Activated naive CD8-positive, alpha-beta T cell treated with anti-CD3 and anti-CD28 coated beads for 36 hours (primary cell): ENCODE measurements around the gene GALNT16. TPM values are rescaled to one million over a fixed set of nuclear protein-coding genes. Genes with fewer than 3 reads are reported as not detected.

ENCODE experiments used
- DNase-seq: peaks from one replicate; pipeline ENCODE4 v3.0.0; 2021
- H3K27ac Mint-ChIP-seq: one replicate; pipeline ENCODE4 v1.8.0; 2022; ENCODE audit warnings: mild to moderate bottlenecking, moderate library complexity, mixed read lengths
- H3K27me3 Mint-ChIP-seq: one replicate; pipeline ENCODE4 v1.8.0; 2022; ENCODE audit warnings: mild to moderate bottlenecking, mixed read lengths
- H3K36me3 Mint-ChIP-seq: one replicate; pipeline ENCODE4 v1.8.0; 2021; ENCODE audit warnings: mild to moderate bottlenecking, mixed read lengths
- H3K4me1 Mint-ChIP-seq: one replicate; pipeline ENCODE4 v1.8.0; 2021; ENCODE audit warnings: mixed read lengths
- H3K4me3 Mint-ChIP-seq: one replicate; pipeline ENCODE4 v1.8.0; 2022; ENCODE audit warnings: mild to moderate bottlenecking, moderate library complexity, mixed read lengths
- H3K9me3 Mint-ChIP-seq: one replicate; pipeline ENCODE4 v1.8.0; 2022; ENCODE audit warnings: mixed read lengths
- total RNA-seq, 2 experiments: library from RNA; stranded (reverse); gene quantifications; one replicate each; pipeline ENCODE4 v1.2.3, GENCODE V29; 2021

Gene GALNT16
- total RNA-seq, 2 experiments from 2014 or later, result 0.50 to 0.56 TPM

DNA sequence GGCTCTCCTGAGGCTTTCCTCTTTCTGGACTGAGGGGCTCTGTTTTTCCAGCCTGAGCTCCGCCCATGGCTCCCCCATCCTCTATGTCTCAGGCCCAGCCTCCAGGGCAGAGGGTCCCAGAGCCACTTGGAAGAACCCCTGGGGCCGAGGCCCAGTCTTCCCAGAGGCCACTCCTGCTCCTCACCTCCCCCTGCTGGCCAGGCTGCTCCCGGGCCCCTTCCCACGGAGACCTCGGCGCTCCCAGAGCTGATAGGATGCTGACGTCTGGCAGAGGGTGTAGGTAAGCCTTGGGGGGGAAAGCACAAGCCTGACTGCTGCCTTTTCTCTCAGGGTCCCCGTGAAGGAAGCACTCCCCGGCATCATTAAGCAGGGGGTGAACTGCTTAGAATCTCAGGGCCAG is 86.8 kb downstream of the GALNT16 start:
- Mint-ChIP-seq H3K27ac (no peak overlapping the region), H3K4me3 (no peak overlapping the region), H3K36me3 (no peaks in the 10 kb centered on the region), H3K9me3 (no peaks in the 10 kb centered on the region), H3K27me3 (no peaks in the 10 kb centered on the region), H3K4me1 (no peaks in the 10 kb centered on the region)
- DNase-seq, result no peak

DNA sequence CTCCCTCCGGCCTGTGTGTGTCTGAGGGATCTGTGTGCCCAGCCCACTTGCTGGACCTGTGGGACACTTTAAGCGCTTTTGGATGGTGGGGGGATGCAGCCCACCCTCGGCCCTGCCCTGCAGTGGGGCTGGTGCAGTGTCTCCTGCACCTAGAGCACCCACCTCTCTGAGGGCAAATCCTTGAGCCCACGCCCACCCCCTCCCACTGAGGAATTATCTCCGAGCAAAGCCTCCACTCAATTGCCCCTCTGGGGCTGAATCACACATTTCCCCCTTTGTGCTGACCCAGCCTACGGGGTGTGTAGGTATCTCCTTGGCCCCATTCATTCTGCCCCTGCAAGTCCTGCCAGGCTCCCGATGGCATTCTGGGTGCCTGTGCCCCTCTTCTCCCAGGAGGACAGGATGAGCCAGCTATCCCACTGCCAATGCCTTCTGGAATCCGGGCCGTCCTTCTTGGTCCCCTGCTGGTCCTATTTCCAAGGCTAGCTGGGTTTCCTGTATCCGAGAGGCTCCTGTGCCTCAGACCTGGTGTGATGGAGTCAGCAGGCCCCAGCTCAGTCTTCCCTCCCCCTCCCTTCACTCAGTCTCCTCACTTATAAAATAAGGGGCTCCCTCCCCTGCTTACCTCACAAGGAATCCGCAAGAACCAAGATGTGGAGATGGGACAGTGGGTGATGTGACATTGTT is 89.3 kb downstream of the GALNT16 start:
- no peaks in the 10 kb centered on the region for H3K27me3 Mint-ChIP-seq
- H3K9me3 Mint-ChIP-seq, result no peaks in the 10 kb centered on the region
- no peak for DNase-seq
- H3K4me3 Mint-ChIP-seq, result no peak overlapping the region
- peaks cover 6% of the 10 kb centered on the region for H3K4me1 Mint-ChIP-seq
- H3K36me3 Mint-ChIP-seq, result no peaks in the 10 kb centered on the region
- no peak overlapping the region for H3K27ac Mint-ChIP-seq

DNA sequence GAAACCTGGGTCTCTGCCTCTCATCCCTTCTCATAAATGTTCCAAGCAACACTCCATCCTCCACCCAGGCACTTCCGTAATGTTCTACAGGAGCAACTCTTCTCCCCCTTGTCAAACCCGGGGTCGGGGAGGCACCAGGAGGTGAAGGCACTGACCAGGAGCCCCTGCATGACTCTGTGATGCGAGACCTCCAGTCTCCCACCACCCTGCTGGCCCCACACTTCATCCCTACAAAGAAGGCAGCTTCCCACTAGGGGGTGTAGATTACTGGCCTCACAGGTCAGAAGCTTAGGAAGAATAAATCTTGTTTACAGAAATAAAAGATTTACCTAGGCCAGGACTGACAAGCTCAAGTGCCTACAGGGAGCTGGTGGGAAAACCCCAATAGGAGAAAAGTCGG is 90.9 kb downstream of the GALNT16 start:
- Mint-ChIP-seq H3K36me3 (no peaks in the 10 kb centered on the region), H3K4me1 (peaks cover 14% of the 10 kb centered on the region), H3K27ac (no peak overlapping the region), H3K27me3 (no peaks in the 10 kb centered on the region), H3K4me3 (no peak overlapping the region), H3K9me3 (no peaks in the 10 kb centered on the region)
- no peak for DNase-seq

DNA sequence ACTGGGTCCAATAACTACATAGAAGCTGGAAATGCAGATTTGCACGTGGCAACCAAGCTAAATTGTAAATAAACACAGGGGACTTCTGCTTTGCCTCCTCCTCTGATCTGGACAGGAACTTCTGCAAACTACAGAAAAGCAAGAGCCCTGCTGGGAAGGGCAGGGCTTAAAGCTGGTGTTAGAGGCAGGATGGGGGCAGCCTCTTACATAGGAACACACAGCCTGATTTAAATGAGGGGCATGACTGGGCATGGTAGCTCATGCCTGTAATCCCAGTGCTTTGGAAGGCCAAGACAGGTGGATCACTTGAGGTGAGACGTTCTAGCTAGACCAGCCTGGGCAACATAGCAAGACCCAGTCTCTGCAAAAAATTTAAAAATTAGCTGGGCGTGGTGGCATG is 91.4 kb downstream of the GALNT16 start:
- Mint-ChIP-seq H3K27me3 (no peaks in the 10 kb centered on the region), H3K4me1 (peaks cover 14% of the 10 kb centered on the region), H3K36me3 (no peaks in the 10 kb centered on the region), H3K27ac (no peak overlapping the region), H3K4me3 (no peak overlapping the region), H3K9me3 (no peaks in the 10 kb centered on the region)
- DNase-seq, result no peak

DNA sequence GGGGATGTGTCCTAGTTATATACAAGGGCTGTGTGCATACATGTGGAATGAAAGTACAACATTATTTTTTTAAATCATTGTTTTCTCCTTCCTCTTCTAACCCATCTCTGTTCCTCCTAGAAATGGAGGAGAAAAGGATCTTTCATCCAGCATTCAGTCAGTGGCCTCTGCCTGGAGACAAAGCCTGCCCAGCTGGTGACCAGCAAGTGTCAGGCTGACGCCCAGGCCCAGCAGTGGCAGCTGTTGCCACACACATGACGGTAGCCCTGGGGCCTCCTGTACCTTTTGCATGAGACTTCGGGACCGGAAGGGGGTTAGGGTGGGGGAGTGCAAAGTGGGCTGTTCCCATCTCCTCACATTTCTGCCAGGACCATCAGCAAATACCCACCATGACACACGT is 92.0 kb downstream of the GALNT16 start:
- no peaks in the 10 kb centered on the region for H3K36me3 Mint-ChIP-seq
- no peak overlapping the region for H3K4me3 Mint-ChIP-seq
- H3K27me3 Mint-ChIP-seq, result no peaks in the 10 kb centered on the region
- H3K9me3 Mint-ChIP-seq, result no peaks in the 10 kb centered on the region
- DNase-seq, result no peak
- no peak overlapping the region for H3K27ac Mint-ChIP-seq
- H3K4me1 Mint-ChIP-seq, result peaks cover 14% of the 10 kb centered on the region

DNA sequence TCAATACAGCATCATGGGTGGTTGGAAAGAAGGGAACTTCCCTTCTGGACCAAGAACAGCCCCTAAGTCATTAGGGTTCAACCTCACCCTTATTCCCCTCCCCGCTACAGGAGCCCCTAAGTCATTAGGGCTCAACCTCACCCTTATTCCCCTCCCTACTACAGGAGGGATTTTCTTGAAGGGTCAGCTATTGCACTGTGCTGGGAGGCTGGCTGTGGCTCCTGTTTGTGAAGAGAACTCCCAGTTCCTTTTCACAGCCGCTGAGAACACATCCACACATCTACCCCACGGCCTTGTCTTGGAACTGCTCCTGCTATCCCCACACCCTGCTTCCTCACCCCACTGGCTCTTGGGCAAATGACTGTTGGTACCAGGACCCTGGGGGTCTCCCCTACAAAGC is 93.2 kb downstream of the GALNT16 start:
- Mint-ChIP-seq H3K4me1 (peaks cover 19% of the 10 kb centered on the region), H3K27me3 (no peaks in the 10 kb centered on the region), H3K27ac (no peak overlapping the region), H3K9me3 (no peaks in the 10 kb centered on the region), H3K4me3 (no peak overlapping the region), H3K36me3 (no peaks in the 10 kb centered on the region)
- DNase-seq, result no peak

DNA sequence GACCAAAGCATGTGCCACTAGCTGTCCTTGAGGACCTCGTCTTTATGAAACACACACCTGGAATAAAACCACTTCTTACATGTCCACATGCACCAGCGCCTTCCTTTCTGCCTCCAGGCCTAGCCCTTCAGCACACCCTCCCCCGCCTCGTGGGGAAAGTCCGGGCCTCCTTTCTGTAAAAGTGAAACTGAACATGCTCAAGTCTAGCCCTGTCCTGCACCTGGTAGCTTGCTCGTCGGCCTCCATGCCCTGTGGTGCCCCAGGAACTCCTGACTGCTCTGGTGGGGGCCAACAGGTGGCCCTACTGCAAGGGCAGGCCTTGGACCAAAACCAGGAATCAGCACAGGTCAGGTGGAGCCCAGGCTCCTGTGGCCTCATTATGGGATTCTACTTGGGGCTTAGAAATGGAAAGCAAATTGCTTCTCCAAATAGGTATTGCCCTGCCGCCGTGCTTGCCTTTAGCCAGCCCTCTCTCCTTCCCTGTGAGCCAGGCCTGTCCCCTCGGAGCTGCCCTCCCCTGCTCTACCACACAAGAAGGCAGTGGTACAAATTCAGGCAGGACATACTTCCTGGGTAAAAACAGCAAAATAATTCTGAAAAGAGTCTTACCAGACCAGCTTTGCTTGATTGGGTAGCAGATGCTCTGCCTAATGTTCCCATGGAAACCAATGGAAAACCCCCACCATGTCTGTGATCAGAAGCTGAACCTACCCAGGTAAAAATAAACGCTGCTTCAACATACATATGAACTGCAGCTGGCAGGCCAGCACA is 94.6 kb downstream of the GALNT16 start:
- Mint-ChIP-seq H3K9me3 (no peaks in the 10 kb centered on the region), H3K27ac (peak overlapping the region; percentile 80), H3K36me3 (no peaks in the 10 kb centered on the region), H3K4me3 (peak overlapping the region; percentile 47), H3K4me1 (peaks cover 29% of the 10 kb centered on the region), H3K27me3 (no peaks in the 10 kb centered on the region)
- peak; percentile 75 for DNase-seq

DNA sequence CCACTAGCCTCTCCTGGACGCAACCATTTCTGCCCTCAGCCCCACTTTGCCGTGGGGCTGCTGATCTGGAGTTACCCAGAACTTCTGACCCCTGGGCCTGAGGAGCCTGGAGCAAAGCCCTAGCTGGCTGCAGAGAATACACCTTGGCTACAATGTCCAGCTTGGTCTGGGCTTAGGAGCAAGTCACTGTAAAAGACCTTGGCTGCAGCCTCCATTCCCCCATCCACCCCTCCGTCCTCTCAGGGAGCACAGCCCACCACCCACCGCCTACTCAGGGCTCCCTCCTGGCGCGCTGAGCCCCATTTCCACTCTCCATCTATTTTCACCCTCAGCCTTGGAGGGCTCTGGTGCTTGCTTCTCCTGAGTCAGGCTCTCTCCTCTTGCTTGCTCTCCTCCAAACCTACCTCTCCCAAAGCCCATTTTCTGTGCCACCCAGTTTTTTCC is 95.2 kb downstream of the GALNT16 start:
- Mint-ChIP-seq H3K9me3 (no peaks in the 10 kb centered on the region), H3K36me3 (no peaks in the 10 kb centered on the region), H3K27ac (no peak overlapping the region), H3K27me3 (peaks cover 2% of the 10 kb centered on the region), H3K4me3 (no peak overlapping the region), H3K4me1 (peaks cover 29% of the 10 kb centered on the region)
- DNase-seq, result no peak

DNA sequence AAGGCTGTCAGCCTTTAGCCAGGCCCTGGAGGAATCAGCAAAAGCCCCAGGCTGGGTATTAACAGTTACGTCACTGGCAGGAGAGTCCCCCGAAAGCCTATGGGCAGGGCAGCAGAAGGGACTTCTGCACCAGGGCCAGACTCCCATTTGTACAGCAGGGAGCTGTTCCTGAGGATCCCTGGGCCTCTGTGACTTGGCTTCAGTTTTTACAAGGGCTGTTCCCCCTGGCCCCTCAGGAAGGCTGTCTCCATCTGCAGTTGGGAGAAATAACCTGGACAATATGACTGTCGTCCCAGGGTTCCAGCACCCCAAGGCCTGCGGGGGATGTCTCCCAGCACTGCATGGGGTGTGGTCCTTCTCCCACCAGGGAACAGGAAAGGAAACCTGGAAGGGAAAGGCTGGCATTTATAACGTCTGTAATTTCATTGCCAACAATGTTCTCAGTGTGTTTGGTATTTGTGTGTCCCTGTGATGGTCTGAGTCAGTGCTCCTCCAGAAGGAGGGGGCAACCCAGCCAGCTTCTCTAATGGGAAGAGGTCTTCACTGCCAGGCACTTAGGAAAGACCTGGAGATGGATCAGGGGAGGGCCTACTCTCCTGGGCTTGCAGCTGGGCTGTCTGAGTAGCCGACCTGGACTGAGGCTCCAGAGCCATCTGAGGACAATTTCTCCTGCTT is 95.8 kb downstream of the GALNT16 start:
- Mint-ChIP-seq H3K9me3 (no peaks in the 10 kb centered on the region), H3K4me1 (peaks cover 31% of the 10 kb centered on the region), H3K27ac (no peak overlapping the region), H3K36me3 (no peaks in the 10 kb centered on the region), H3K4me3 (no peak overlapping the region), H3K27me3 (peaks cover 7% of the 10 kb centered on the region)
- DNase-seq, result no peak

DNA sequence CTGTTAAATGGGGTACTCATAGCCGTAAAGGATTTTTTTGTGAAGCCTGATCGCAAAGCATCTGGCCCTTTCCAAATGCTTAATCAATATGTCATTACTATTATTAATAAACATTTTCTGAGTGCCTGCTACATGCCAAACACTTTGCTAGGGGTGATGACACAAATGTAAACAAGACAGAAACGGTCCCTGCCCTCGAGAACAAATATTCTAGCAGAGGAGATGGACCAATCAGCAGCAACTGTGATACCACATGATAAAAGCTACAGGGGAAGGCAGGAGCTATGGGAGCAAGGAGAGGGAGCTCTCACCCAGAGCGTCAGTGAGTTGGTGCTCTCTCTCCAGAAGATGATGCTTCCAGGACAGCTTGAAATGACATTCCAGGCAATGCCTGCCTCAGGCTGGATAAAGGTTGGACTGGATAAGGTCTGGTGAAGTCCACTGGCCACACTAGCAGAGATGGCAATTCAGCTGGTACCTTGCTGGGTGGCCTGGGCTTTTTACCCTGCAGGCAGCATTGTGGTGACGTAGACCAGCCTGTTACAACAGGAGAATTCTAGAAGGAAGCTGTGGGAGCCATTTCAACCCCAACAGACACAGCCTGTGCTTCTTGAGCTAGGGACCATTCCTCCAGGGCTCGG is 97.1 kb downstream of the GALNT16 start:
- no peak overlapping the region for H3K27ac Mint-ChIP-seq
- H3K9me3 Mint-ChIP-seq, result no peaks in the 10 kb centered on the region
- no peak overlapping the region for H3K4me3 Mint-ChIP-seq
- no peak for DNase-seq
- H3K36me3 Mint-ChIP-seq, result no peaks in the 10 kb centered on the region
- H3K27me3 Mint-ChIP-seq, result peaks cover 7% of the 10 kb centered on the region
- H3K4me1 Mint-ChIP-seq, result peaks cover 31% of the 10 kb centered on the region

DNA sequence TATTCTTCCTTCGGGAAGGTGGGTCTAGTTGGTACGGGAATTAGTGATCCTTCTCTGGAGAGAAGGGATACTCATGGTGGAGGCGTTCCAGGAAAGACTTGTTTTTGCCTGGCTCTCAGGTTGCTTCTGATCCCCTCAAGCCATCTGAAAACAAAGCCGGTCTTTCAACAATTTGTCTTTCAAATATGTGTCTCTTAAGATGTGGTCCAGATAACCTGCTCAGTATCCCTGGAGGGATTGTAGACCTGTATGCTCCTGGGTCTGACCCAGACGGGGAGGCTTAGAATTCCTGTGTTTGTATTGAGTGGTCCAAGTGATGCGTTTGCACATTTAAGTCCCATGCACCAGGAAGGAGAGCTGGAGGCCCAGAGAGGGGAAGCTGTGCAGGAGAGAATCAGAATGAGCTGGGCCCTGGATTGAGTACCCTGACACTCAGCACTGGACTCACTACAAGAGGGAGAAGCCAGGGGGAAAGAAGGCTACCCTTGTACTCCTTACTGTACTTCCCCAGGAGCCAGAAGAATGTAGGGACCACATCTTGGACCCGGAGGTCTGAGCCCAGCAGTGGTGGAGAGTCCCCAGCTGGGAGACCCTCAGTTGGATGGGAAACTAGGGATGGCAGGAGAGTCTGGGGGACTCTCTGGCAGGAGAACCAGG is 97.7 kb downstream of the GALNT16 start:
- H3K4me1 Mint-ChIP-seq, result peaks cover 31% of the 10 kb centered on the region
- no peaks in the 10 kb centered on the region for H3K36me3 Mint-ChIP-seq
- DNase-seq, result no peak
- no peaks in the 10 kb centered on the region for H3K9me3 Mint-ChIP-seq
- peaks cover 7% of the 10 kb centered on the region for H3K27me3 Mint-ChIP-seq
- no peak overlapping the region for H3K27ac Mint-ChIP-seq
- no peak overlapping the region for H3K4me3 Mint-ChIP-seq

DNA sequence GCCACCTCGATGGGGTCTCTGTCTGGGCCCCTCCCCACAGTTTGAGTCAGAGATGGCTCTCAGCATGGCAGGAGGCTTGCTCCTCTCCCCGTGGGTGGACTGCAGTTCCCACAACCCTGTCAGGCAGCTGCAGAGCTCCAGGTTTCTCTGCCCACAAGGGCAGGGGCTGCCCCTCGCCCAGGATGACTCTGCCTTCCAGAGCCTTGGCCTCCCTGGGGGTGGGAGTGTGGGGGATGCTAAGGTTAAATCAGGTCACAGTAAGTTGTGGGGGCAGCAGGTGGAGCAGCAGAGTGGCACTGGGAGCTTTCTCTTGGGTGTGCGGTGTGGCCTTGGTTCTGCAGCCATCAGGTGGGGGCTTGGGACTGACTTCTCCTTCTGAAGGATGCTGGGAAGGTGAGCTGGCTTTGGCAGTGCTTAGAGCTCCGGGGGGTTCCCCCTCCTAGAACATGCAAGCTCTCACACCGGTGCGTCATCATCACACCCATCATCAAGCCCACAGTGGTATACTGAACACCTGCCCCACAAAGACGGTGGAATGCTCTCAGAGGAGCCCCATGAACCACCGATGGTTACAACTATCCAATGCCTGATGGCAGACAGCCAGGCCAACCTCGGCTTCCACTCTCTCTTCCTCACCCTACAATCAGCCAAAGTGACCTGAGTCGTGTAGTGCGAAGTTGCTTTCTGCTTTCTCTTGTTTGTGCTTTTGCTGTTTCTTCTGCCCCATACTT is 98.4 kb downstream of the GALNT16 start:
- H3K4me1 Mint-ChIP-seq, result peaks cover 30% of the 10 kb centered on the region
- H3K36me3 Mint-ChIP-seq, result no peaks in the 10 kb centered on the region
- H3K9me3 Mint-ChIP-seq, result no peaks in the 10 kb centered on the region
- no peak overlapping the region for H3K27ac Mint-ChIP-seq
- DNase-seq, result peak; percentile 62
- H3K4me3 Mint-ChIP-seq, result no peak overlapping the region
- H3K27me3 Mint-ChIP-seq, result peaks cover 7% of the 10 kb centered on the region

DNA sequence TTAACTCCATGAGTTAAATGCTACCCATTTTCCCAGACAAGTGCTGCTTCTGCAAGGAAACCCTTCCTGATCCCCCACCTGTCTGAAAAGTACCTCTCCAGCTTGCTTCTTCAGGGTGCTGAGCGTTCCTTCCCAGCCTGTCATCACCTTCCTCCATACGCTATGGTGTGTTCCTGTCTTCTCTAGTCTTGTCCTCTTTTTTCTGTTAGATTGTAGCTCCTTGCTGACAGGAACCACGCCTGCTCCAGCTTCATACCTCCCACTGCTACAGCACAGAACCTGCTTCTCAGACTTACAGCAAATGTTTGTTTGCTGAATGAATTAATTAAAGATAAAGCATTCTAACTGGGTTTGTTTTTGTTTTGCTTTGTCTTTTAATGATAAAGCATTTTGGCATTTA is 99.0 kb downstream of the GALNT16 start:
- Mint-ChIP-seq H3K27ac (no peak overlapping the region), H3K4me3 (no peak overlapping the region), H3K4me1 (peaks cover 26% of the 10 kb centered on the region), H3K36me3 (no peaks in the 10 kb centered on the region), H3K27me3 (peaks cover 7% of the 10 kb centered on the region), H3K9me3 (no peaks in the 10 kb centered on the region)
- DNase-seq, result no peak

DNA sequence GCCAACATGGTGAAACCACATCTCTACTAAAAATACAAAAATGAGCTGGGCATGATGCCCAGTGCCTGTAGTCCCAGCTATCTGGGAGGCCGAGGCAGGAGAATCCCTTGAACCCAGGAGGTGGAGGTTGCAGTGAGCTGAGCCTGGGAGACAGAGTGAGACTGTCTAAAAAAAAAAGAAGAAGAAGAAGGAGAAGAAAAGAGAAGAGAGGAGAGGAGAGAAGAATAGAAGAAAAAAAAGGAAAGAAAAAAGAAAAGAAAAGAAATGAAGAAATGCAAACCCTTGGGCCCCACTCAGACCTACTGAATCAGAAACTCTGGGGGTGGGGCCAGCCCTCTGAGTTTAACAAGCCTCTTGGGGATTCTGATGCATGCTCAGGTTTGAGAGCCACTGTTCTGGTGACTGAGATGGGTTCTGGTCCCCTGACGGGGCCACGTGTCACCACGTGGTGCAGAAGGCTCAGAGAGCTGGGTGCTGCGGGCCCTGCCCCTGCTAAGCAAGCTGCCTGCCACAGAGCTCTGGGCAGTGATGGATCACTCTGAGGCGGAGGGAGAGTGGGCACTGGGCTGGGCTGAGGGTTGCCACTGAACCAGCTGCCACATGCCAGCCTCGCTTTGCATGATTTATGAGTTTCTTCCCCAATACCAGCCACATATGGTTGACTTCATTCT is 100.6 kb downstream of the GALNT16 start:
- H3K4me1 Mint-ChIP-seq, result peaks cover 17% of the 10 kb centered on the region
- no peak for DNase-seq

More for the DNA sequence above, 100.6 kb downstream of the GALNT16 start:
- Mint-ChIP-seq H3K27ac (no peak overlapping the region), H3K9me3 (no peaks in the 10 kb centered on the region), H3K27me3 (peaks cover 7% of the 10 kb centered on the region), H3K4me3 (no peak overlapping the region), H3K36me3 (no peaks in the 10 kb centered on the region)
